Calu3 (cell line): ENCODE results near the gene TSPYL1. TPM values are rescaled to one million over a fixed set of nuclear protein-coding genes. Genes with fewer than 3 reads are reported as not detected.
A peak's percentile ranks its signal among the peaks of the same experiment; 100 is the strongest.

ENCODE experiments used
- BruUV-seq: library from RNA; stranded (reverse); fragments of 400-500 nt; replicated peaks from 2 replicates; lab custom pipeline; 2021; lab: Mats Ljungman, UMichigan
- CTCF ChIA-PET: fragments of 300-600 bp; sonication (Branson Sonifier 250); formaldehyde crosslinking; loops from one replicate; lab custom pipeline; 2022; ENCODE audit warnings: antibody characterized with exemption; lab: Charles Lee
- DNase-seq: peaks from one replicate; pipeline ENCODE4 v3.0.0; 2022
- H3K27ac Mint-ChIP-seq: one replicate; pipeline ENCODE4 v1.8.0; 2022; ENCODE audit warnings: mixed read lengths; ENCODE audit not compliant: unreplicated experiment
- H3K27me3 Mint-ChIP-seq: one replicate; pipeline ENCODE4 v1.8.0; 2022; ENCODE audit warnings: mixed read lengths; ENCODE audit not compliant: unreplicated experiment
- H3K36me3 Mint-ChIP-seq: one replicate; pipeline ENCODE4 v1.8.0; 2022; ENCODE audit warnings: mild to moderate bottlenecking, moderate library complexity, mixed read lengths; ENCODE audit not compliant: insufficient read depth, unreplicated experiment
- H3K4me1 Mint-ChIP-seq: one replicate; pipeline ENCODE4 v1.8.0; 2022; ENCODE audit warnings: mild to moderate bottlenecking, low read depth, mixed read lengths; ENCODE audit not compliant: unreplicated experiment
- H3K4me3 Mint-ChIP-seq: one replicate; pipeline ENCODE4 v1.8.0; 2022; ENCODE audit warnings: mild to moderate bottlenecking, low read depth, moderate library complexity, mixed read lengths; ENCODE audit not compliant: unreplicated experiment
- H3K9me3 Mint-ChIP-seq: one replicate; pipeline ENCODE4 v1.8.0; 2022; ENCODE audit warnings: low read depth, mixed read lengths; ENCODE audit not compliant: unreplicated experiment
- intact Hi-C: fragments of 100-400 bp; cut with micrococcal nuclease; formaldehyde crosslinking; loops from one replicate; pipeline ENCODE4 v1.10.0; 2022; ENCODE audit not compliant: unreplicated experiment
- total RNA-seq: library from RNA; stranded (reverse); gene quantifications from 2 replicates; pipeline ENCODE4 v1.2.3, GENCODE V29; 2022
- TF ChIP-seq, protein P1 (sequence below): fragments of 200-600 bp; IDR thresholded peaks from one replicate; pipeline ENCODE4 v1.8.0; 2022; ENCODE audit warnings: antibody characterized with exemption; ENCODE audit not compliant: unreplicated experiment

TSPYL1 gene
- total RNA-seq, 1 experiment from 2014 or later = 79.0 TPM

DNA sequence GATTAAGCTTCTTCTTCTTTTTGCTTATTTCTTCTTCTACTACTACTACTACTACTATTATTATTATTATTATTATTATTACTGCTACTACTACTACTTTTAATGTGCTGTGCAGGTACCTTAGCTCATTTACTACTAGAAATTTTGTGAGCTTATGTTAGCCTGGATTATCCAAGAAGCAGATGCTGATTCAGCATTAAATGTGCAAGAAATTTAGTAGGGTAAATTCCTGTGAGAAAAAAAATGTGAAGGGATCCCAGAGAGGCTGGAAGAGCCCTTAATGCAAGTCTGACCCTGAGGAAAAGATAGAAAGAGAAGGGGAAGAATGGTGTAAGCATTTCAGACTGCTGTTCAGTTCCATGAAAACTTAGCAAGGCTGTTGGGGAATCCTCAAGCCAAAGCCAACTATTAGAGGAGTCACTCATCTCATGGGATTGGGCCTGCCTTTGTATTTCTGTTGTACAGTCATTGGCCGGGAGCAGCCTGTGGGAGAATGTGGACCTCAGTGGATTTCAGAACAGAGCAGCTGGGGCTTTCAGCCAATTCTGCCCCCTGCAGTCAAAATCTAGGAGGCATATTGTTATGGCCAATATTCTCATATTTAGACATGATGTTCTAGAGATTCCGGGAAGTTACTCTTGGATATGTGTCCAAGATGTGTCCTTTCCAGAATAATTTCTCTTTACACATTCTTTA, 37.2 kb upstream of the TSPYL1 start:
- DNase-seq = no peak
- CTCF ChIA-PET = no interaction called here
- TF ChIP-seq, protein P1, sequence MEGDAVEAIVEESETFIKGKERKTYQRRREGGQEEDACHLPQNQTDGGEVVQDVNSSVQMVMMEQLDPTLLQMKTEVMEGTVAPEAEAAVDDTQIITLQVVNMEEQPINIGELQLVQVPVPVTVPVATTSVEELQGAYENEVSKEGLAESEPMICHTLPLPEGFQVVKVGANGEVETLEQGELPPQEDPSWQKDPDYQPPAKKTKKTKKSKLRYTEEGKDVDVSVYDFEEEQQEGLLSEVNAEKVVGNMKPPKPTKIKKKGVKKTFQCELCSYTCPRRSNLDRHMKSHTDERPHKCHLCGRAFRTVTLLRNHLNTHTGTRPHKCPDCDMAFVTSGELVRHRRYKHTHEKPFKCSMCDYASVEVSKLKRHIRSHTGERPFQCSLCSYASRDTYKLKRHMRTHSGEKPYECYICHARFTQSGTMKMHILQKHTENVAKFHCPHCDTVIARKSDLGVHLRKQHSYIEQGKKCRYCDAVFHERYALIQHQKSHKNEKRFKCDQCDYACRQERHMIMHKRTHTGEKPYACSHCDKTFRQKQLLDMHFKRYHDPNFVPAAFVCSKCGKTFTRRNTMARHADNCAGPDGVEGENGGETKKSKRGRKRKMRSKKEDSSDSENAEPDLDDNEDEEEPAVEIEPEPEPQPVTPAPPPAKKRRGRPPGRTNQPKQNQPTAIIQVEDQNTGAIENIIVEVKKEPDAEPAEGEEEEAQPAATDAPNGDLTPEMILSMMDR = no peak
- Mint-ChIP-seq H3K27ac (no peak overlapping the region), H3K9me3 (no peaks in the 10 kb centered on the region), H3K36me3 (no peaks in the 10 kb centered on the region), H3K4me1 (peaks cover 14% of the 10 kb centered on the region), H3K4me3 (no peak overlapping the region), H3K27me3 (no peaks in the 10 kb centered on the region)
- intact Hi-C loops = no loop called here
- no TSS peak for BruUV-seq

- Mint-ChIP-seq H3K27me3 (no peaks in the 10 kb centered on the region), H3K36me3 (no peaks in the 10 kb centered on the region), H3K9me3 (peaks cover 5% of the 10 kb centered on the region), H3K27ac (no peak overlapping the region), H3K4me1 (peaks cover 23% of the 10 kb centered on the region), H3K4me3 (no peak overlapping the region)
- intact Hi-C loops = no loop called here
- CTCF ChIA-PET = interaction anchor here (0.8 kb wide), 1 partner anchor 27 kb away, joined by 3 read pairs; no protein-coding TSS in a partner anchor
- TF ChIP-seq, protein P1 = no peak
- peak; percentile 9 for DNase-seq
- no TSS peak for BruUV-seq
These were observed 35.1 kb upstream of the TSPYL1 start for GRCh38 chr6:116314878-116315277.

GRCh38 chr6:116314218-116314617, 34.5 kb upstream of the TSPYL1 start:
- no peaks in the 10 kb centered on the region for H3K27me3 Mint-ChIP-seq
- H3K36me3 Mint-ChIP-seq = no peaks in the 10 kb centered on the region
- no TSS peak for BruUV-seq
- peaks cover 5% of the 10 kb centered on the region for H3K9me3 Mint-ChIP-seq
- CTCF ChIA-PET = interaction anchor here (0.8 kb wide), 1 partner anchor 27 kb away, joined by 3 read pairs; no protein-coding TSS in a partner anchor
- H3K4me1 Mint-ChIP-seq = peaks cover 23% of the 10 kb centered on the region
- no peak overlapping the region for H3K27ac Mint-ChIP-seq
- TF ChIP-seq, protein P1 = no peak
- no peak for DNase-seq
- intact Hi-C loops = no loop called here
- no peak overlapping the region for H3K4me3 Mint-ChIP-seq

DNA sequence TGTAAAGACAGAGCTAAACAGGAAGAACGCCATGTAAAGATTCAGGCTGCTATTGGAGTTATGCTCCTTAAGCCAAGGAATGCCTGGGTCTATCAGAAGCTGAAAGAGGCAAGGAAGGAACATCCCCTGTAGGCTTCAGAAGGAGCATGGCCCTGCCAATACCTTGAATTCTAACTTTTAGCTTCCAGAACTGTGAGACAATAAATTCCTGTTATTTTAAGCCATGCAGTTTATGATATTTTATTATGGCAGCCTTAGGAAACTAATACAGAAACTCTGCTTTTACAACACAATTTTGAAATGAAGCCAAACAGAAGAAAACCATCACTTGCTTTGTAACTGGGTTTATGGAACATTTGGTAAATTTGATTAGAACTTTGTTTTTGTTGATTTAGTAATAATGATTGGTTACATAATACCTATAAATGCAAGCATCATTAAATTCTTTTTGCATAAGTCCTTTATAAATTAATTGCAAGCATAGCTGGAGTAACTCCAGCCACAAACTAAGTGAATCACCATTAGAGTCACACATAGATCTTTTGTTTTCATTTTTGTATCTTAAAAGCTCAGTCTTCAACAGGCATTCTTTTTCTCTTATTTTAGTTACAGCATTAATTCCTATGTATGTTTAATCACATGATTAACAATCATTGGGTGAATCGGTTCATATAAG, 33.5 kb upstream of the TSPYL1 start:
- Mint-ChIP-seq H3K9me3 (peaks cover 5% of the 10 kb centered on the region), H3K4me3 (no peak overlapping the region), H3K36me3 (no peaks in the 10 kb centered on the region), H3K4me1 (peaks cover 23% of the 10 kb centered on the region), H3K27me3 (no peaks in the 10 kb centered on the region), H3K27ac (no peak overlapping the region)
- intact Hi-C loops = no loop called here
- CTCF ChIA-PET = interaction anchor here (0.6 kb wide), 1 partner anchor 9 kb away, joined by 12 read pairs; no protein-coding TSS in a partner anchor
- no peak for DNase-seq
- no TSS peak for BruUV-seq
- TF ChIP-seq, protein P1 = no peak
